ENCODE data around the gene NCAM1.
"Not testable (repeated sequence)": the region's sequence is repeated elsewhere in the genome, so short reads cannot be mapped to it uniquely, and the experiment has no call there.

The NCAM1 gene

GRCh38 chr11:112961146-112961668 is at the start of gene NCAM1:
Gene NCAM1 (plus strand): TSS chr11:112961420.
- H3K9ac ChIP-seq (ENCODE audit: insufficient read length, low read depth) = peak within 1 kb of the TSS; percentile 61
- peaks cover 38% of the 10 kb centered on the region for H3K27me3 ChIP-seq (ENCODE audit: insufficient read depth, insufficient read length)
- no peaks in the 10 kb centered on the region for H3K9me3 ChIP-seq (ENCODE audit: insufficient read depth, low read length)
- DNase-seq (ENCODE audit: low read depth, low spot score) = peak; percentile 93
- H3K36me3 ChIP-seq (ENCODE audit: insufficient read depth, insufficient read length, low read length) = no peaks in the 10 kb centered on the region
- no peaks in the 10 kb centered on the region for H3K4me1 ChIP-seq (ENCODE audit: insufficient read depth, insufficient read length)
- TF ChIP-seq SUZ12 (IDR thresholded peaks at IDR 0.05; ENCODE audit: extremely low read depth, insufficient read depth, insufficient read length) (no peak), ZNF274 (IDR thresholded peaks at IDR 0.05; ENCODE audit: low read depth, low read length) (no peak), YY1 (IDR thresholded peaks at IDR 0.05; ENCODE audit: insufficient read depth, insufficient read length) (no peak)
- H3K4me3 ChIP-seq (ENCODE audit: insufficient read length, low read depth) = peak within 1 kb of the TSS; percentile 54

- Histone ChIP-seq H3K9ac (ENCODE audit: insufficient read length, low read depth) (no peak overlapping the region), H3K36me3 (ENCODE audit: insufficient read depth, insufficient read length, low read length) (no peaks in the 10 kb centered on the region), H3K9me3 (ENCODE audit: insufficient read depth, low read length) (peaks cover 6% of the 10 kb centered on the region; the same call in 1 of the 2 replicates), H3K4me3 (ENCODE audit: insufficient read length, low read depth) (no peak overlapping the region), H3K27me3 (ENCODE audit: insufficient read depth, insufficient read length) (no peaks in the 10 kb centered on the region), H3K4me1 (ENCODE audit: insufficient read depth, insufficient read length) (no peaks in the 10 kb centered on the region)
- DNase-seq (ENCODE audit: low read depth, low spot score) = peak; percentile 18
- TF ChIP-seq SUZ12 (IDR thresholded peaks at IDR 0.05; ENCODE audit: extremely low read depth, insufficient read depth, insufficient read length) (no peak), YY1 (IDR thresholded peaks at IDR 0.05; ENCODE audit: insufficient read depth, insufficient read length) (no peak)
Observed at GRCh38 chr11:112922606-112923005, 38.6 kb upstream of the NCAM1 start.

GRCh38 chr11:112924836-112925235 is 36.4 kb upstream of the NCAM1 start:
- H3K4me3 ChIP-seq (ENCODE audit: insufficient read length, low read depth); H3K36me3 ChIP-seq (ENCODE audit: insufficient read depth, insufficient read length, low read length); H3K9me3 ChIP-seq (ENCODE audit: insufficient read depth, low read length); H3K9ac ChIP-seq (ENCODE audit: insufficient read length, low read depth); H3K4me1 ChIP-seq (ENCODE audit: insufficient read depth, insufficient read length); H3K27me3 ChIP-seq (ENCODE audit: insufficient read depth, insufficient read length); DNase-seq (ENCODE audit: low read depth, low spot score): not testable (repeated sequence)

- Histone ChIP-seq H3K36me3 (ENCODE audit: insufficient read depth, insufficient read length, low read length) (no peaks in the 10 kb centered on the region), H3K9ac (ENCODE audit: insufficient read length, low read depth) (no peak overlapping the region), H3K27me3 (ENCODE audit: insufficient read depth, insufficient read length) (no peaks in the 10 kb centered on the region), H3K4me3 (ENCODE audit: insufficient read length, low read depth) (no peak overlapping the region), H3K9me3 (ENCODE audit: insufficient read depth, low read length) (no peaks in the 10 kb centered on the region), H3K4me1 (ENCODE audit: insufficient read depth, insufficient read length) (no peaks in the 10 kb centered on the region)
- TF ChIP-seq YY1 (IDR thresholded peaks at IDR 0.05; ENCODE audit: insufficient read depth, insufficient read length) (no peak), ZNF274 (IDR thresholded peaks at IDR 0.05; ENCODE audit: low read depth, low read length) (no peak), SUZ12 (IDR thresholded peaks at IDR 0.05; ENCODE audit: extremely low read depth, insufficient read depth, insufficient read length) (no peak)
- no peak for DNase-seq (ENCODE audit: low read depth, low spot score)
Observed at GRCh38 chr11:112925516-112926310, 35.5 kb upstream of the NCAM1 start.

GRCh38 chr11:112928136-112928535 is 33.1 kb upstream of the NCAM1 start:
- no peak for DNase-seq (ENCODE audit: low read depth, low spot score)
- no peaks in the 10 kb centered on the region for H3K27me3 ChIP-seq (ENCODE audit: insufficient read depth, insufficient read length)
- no peaks in the 10 kb centered on the region for H3K9me3 ChIP-seq (ENCODE audit: insufficient read depth, low read length)
- TF ChIP-seq SUZ12 (IDR thresholded peaks at IDR 0.05; ENCODE audit: extremely low read depth, insufficient read depth, insufficient read length) (no peak), YY1 (IDR thresholded peaks at IDR 0.05; ENCODE audit: insufficient read depth, insufficient read length) (no peak), ZNF274 (IDR thresholded peaks at IDR 0.05; ENCODE audit: low read depth, low read length) (no peak)
- no peak overlapping the region for H3K9ac ChIP-seq (ENCODE audit: insufficient read length, low read depth)
- H3K36me3 ChIP-seq (ENCODE audit: insufficient read depth, insufficient read length, low read length) = no peaks in the 10 kb centered on the region
- no peaks in the 10 kb centered on the region for H3K4me1 ChIP-seq (ENCODE audit: insufficient read depth, insufficient read length)
- no peak overlapping the region for H3K4me3 ChIP-seq (ENCODE audit: insufficient read length, low read depth)

- Histone ChIP-seq H3K36me3 (ENCODE audit: insufficient read depth, insufficient read length, low read length) (no peaks in the 10 kb centered on the region), H3K9ac (ENCODE audit: insufficient read length, low read depth) (no peak overlapping the region)
- TF ChIP-seq ZNF274 (IDR thresholded peaks at IDR 0.05; ENCODE audit: low read depth, low read length) (no peak), YY1 (IDR thresholded peaks at IDR 0.05; ENCODE audit: insufficient read depth, insufficient read length) (no peak), SUZ12 (IDR thresholded peaks at IDR 0.05; ENCODE audit: extremely low read depth, insufficient read depth, insufficient read length) (no peak)
Observed at GRCh38 chr11:112929432-112929831, 31.8 kb upstream of the NCAM1 start.

GRCh38 chr11:112931703-112932102 is 29.5 kb upstream of the NCAM1 start:
- Histone ChIP-seq H3K27me3 (ENCODE audit: insufficient read depth, insufficient read length) (no peaks in the 10 kb centered on the region), H3K4me1 (ENCODE audit: insufficient read depth, insufficient read length) (no peaks in the 10 kb centered on the region), H3K4me3 (ENCODE audit: insufficient read length, low read depth) (no peak overlapping the region), H3K9ac (ENCODE audit: insufficient read length, low read depth) (no peak overlapping the region), H3K9me3 (ENCODE audit: insufficient read depth, low read length) (no peaks in the 10 kb centered on the region), H3K36me3 (ENCODE audit: insufficient read depth, insufficient read length, low read length) (no peaks in the 10 kb centered on the region)
- DNase-seq (ENCODE audit: low read depth, low spot score) = no peak
- no peak for TF ChIP-seq ZNF274 (IDR thresholded peaks at IDR 0.05; ENCODE audit: low read depth, low read length)
- no peak for TF ChIP-seq SUZ12 (IDR thresholded peaks at IDR 0.05; ENCODE audit: extremely low read depth, insufficient read depth, insufficient read length)
- no peak for TF ChIP-seq YY1 (IDR thresholded peaks at IDR 0.05; ENCODE audit: insufficient read depth, insufficient read length)

More at GRCh38 chr11:112929432-112929831, 31.8 kb upstream of the NCAM1 start:
- Histone ChIP-seq H3K27me3 (ENCODE audit: insufficient read depth, insufficient read length) (no peaks in the 10 kb centered on the region), H3K4me1 (ENCODE audit: insufficient read depth, insufficient read length) (no peaks in the 10 kb centered on the region), H3K4me3 (ENCODE audit: insufficient read length, low read depth) (no peak overlapping the region), H3K9me3 (ENCODE audit: insufficient read depth, low read length) (no peaks in the 10 kb centered on the region)
- DNase-seq (ENCODE audit: low read depth, low spot score) = no peak
